Colon (tissue), 2 donors: ENCODE results near the gene LAMTOR2.

Experiments used
- FAIRE-seq: peaks from 2 replicates; lab custom pipeline; 2012; peaks lifted over from hg19 to GRCh38; lab: Jason Lieb, UNC
- donor health status: control.
- donor health status: control.

The LAMTOR2 gene

DNA sequence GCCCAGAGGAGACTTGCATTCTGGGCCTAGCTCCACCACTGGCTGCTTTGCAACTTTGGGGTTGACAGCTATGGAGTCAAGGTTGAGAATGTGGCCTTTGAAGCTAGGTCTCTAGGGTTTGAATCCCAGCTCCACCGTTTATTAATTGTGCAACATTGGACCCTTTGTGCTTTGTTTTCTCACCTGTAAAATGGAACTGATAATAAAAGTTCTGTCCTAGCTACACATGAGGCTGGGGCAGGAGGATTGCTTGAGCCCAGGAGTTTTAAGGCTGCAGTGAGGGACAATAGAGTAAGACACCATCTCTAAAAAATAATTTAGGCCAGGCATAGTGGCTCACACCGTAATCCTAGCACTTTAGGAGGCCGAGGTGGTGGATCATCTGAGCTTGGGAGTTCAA is 44.7 kb downstream of the LAMTOR2 start:
- FAIRE-seq: no peak

DNA sequence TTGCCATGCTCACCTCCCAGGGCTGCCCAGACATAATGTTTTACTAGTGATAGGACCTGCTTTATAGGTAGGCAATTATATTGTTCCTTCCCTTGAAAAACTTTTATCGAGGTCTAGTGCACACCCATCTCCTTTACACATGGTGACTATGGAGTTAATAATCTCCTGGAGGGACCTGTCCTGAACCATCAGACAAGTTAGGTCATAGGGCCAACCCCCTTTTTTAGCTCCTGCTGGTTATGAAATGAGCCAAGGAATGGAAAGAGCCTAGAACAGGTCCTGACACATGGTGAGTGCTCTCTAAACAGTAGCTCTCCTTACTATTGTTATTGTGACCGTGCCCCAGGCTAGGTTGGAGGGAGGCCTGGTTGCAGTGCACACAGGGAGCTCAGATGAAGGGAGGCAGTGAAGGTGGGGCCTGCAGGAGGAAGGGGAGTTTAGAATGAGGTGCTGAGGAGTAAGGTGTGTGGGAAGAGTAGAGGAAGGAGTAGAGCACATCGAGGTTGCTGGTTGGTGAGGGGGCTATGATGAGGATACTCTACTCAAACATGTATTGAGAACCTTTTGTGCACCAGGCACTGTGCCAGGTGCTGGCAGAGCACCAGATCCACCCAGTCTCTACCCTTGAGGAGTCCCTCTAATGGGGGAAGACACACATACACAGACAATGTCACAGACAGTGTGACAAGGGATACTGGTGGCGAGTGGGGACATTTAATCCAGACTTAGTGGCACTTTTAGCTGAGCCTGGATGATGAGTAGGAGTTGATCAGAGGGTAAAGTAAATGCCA is 45.8 kb downstream of the LAMTOR2 start:
- no peak for FAIRE-seq

DNA sequence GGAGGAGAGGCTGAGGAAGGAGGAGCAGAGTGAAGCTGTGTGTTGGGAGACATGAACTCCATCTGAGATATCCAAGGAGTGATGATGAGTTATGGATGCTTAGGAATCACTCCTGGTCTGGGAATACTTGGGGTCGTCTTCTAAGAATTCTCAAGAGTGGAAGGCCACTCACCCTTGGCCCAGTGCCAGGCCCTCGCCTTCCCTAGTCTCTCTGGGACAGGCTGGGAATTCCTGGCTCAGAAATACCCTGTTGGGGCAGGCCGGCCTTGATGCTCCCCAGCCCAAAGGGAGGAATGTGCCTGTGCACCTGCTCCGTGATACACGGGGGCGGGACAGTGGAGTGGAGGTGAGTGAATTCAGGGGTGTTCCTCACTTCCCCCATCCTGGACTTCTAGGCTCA is 47.3 kb downstream of the LAMTOR2 start:
- no peak for FAIRE-seq

- FAIRE-seq: no peak
Observed at GRCh38 chr1:156102633-156103511, 48.3 kb downstream of the LAMTOR2 start.

DNA sequence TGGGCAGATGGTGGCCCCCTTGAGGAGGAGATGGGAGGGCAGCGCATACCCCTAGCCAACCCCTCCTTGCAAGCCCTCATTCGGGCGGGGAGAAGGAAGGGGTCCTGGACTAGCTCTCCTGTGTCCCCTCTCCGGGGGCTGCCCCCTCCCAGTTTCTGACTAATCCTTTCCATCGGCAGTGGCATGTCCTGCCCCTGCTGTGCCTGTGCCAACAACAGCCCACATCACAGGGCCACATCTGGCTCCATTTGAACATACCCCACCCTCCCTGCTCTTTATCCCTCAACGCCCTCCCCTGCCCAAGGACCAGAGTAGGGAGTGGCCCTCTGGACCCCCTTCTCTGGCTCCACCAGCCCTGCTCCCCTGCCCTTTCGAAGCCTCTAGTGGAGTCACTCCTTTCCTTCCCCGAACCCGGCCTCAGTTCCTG is 49.0 kb downstream of the LAMTOR2 start:
- FAIRE-seq: no peak

GRCh38 chr1:156104065-156104810 is 49.7 kb downstream of the LAMTOR2 start:
- no peak for FAIRE-seq

DNA sequence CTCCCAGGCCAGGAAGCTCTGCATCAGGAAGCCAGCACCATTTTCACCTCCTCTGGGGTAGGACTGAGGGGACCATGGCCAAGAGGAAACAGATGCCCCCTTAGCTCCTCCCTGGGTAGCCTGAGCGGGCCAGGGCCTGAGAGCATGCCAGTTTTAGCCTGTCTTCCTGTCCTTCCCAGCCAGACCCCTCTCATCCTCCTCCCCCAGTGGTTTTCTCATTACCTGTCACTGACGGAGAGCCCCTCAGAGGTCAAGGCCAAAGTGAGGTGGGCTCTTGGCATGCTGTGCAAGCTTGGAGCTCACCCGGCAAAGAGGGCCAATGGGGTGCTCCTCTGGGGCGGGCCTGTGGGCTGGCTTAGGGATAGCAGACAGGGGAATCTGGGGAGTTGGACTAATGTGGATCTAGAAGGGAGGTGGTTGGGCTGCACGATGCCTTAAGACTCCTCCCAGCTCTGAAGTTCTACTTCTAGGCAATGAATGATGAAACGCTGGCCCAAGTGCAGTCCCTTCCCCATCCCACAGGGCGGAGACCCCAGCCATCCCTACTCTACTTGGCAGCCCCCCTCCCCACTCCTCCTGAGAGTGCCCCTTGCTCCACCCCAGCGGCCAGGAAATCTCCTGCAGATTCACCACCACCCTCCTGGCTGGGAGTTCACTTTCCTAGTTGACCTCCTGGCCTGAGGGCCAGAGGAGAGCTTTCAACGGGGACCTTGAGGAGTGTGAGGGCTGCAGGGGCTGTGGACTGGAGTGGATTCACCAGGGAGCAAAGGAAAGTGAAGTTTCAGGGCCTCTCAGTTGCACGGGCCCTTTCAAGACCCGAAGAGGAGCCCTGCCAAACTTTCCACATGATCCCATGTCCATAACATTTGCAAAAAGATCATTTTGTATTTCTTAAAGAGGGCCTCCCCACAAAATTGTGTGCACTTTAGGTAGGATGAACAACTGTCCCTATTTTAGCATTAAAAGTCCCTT is 50.6 kb downstream of the LAMTOR2 start:
- FAIRE-seq: no peak

DNA sequence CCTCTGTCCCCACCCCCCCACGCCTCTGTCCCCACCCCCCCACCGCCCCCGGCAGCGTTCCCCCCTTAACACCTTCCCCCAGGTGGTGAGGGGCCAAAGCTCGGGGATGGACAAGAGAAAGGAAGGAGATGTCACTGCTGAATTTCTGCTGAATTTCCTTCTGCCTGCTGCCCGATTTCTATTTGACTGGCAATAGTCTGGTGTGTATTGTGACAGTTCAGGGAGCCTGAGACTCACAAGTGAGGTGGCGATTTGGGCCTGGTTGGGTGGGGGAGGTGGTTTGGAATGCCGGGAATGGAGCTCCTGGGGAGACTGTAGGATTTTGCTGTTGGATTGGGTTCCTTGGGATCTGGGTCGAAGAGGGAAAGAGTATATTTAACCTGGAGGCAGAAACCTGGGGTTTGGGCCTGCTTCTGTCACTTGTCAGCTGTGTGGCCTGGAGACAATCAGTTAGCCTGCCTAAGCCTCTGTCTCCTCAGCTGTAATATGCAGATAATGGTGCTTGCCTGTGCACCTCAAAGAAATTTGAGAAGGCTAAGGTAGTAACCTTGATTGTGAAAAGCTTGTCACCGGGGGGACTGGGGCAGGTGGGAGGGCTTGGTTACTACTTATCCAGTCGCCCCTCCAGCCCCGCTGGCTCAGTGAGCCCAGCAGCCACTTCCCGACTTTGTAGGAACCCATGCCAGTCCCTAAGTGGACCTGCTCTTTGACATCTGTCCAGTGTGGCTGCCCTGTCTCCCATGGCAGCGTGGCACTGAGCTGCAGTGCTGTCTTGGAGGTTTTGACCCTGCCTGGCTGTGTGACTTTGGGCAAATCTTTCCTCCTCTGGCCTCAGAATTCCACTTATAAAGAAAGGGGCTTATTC is 52.3 kb downstream of the LAMTOR2 start:
- FAIRE-seq: no peak

DNA sequence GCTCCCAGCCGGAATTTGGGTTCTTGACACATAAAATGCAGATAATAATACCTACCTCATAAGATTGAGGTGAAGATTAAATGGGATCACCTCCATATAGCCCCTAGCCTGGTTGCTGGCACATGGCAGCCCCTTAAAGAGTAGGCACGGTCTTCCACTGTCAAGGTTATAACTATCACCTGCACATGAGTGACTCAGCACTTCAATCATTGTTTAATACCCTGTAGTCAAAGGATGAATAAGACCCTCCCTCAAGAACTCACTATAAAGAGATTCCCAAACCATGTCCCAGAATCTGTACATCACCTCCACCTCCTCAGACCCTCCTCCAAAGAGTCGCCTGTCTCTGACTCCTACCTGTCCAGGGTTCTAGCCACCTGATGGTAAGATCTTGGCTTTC is 53.5 kb downstream of the LAMTOR2 start:
- no peak for FAIRE-seq
